ENCODE measurements around the gene PIK3R2. TPM values are rescaled to one million over a fixed set of nuclear protein-coding genes. Genes with fewer than 3 reads are reported as not detected.

Gene PIK3R2
- total and polyA plus RNA-seq, 2 experiments from 2014 or later = 8.5 to 66.6 TPM

- peaks cover 45% of the 10 kb centered on the region for H3K36me3 Mint-ChIP-seq (ENCODE audit: low read depth)
- no peak overlapping the region for H2AFZ ChIP-seq
- no peaks in the 10 kb centered on the region for H3K27me3 ChIP-seq (ENCODE audit: insufficient read depth)
- H3K79me2 ChIP-seq (replicated peaks; ENCODE audit: insufficient read depth) = no peaks in the 10 kb centered on the region
- H3K9me3 Mint-ChIP-seq = no peaks in the 10 kb centered on the region
- TF ChIP-seq, protein P1, sequence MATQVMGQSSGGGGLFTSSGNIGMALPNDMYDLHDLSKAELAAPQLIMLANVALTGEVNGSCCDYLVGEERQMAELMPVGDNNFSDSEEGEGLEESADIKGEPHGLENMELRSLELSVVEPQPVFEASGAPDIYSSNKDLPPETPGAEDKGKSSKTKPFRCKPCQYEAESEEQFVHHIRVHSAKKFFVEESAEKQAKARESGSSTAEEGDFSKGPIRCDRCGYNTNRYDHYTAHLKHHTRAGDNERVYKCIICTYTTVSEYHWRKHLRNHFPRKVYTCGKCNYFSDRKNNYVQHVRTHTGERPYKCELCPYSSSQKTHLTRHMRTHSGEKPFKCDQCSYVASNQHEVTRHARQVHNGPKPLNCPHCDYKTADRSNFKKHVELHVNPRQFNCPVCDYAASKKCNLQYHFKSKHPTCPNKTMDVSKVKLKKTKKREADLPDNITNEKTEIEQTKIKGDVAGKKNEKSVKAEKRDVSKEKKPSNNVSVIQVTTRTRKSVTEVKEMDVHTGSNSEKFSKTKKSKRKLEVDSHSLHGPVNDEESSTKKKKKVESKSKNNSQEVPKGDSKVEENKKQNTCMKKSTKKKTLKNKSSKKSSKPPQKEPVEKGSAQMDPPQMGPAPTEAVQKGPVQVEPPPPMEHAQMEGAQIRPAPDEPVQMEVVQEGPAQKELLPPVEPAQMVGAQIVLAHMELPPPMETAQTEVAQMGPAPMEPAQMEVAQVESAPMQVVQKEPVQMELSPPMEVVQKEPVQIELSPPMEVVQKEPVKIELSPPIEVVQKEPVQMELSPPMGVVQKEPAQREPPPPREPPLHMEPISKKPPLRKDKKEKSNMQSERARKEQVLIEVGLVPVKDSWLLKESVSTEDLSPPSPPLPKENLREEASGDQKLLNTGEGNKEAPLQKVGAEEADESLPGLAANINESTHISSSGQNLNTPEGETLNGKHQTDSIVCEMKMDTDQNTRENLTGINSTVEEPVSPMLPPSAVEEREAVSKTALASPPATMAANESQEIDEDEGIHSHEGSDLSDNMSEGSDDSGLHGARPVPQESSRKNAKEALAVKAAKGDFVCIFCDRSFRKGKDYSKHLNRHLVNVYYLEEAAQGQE (IDR thresholded peaks at IDR 0.05; ENCODE audit: unreplicated experiment) = no peak
- peak; percentile 66 to 84 for TF ChIP-seq CTCF (conservative IDR thresholded peaks at IDR 0.05; ENCODE audit: low read depth in 2 of 2)
- H4K20me1 ChIP-seq (replicated peaks; ENCODE audit: insufficient read depth) = no peaks in the 10 kb centered on the region; the same call in 1 of the 2 replicates
- H3K36me3 ChIP-seq (ENCODE audit: insufficient read depth) = peaks cover 4% of the 10 kb centered on the region; the same call in 1 of the 2 replicates
- ATAC-seq = peak; percentile 96
- H3K4me3 Mint-ChIP-seq = no peak overlapping the region
- no peak overlapping the region for H3K27ac Mint-ChIP-seq
- peak; percentile 78 for DNase-seq (ENCODE audit: low spot score)
- H3K27me3 Mint-ChIP-seq (ENCODE audit: insufficient read depth, low read depth, poor library complexity) = peaks cover 8% of the 10 kb centered on the region
- H3F3A ChIP-seq (replicated peaks; ENCODE audit: low read depth) = peaks cover 8% of the 10 kb centered on the region; the same call in 1 of the 2 replicates
- no peak overlapping the region for H3K27ac ChIP-seq (ENCODE audit: low read depth)
- no peak overlapping the region for H3K4me2 ChIP-seq
- H3K9me2 ChIP-seq (ENCODE audit: insufficient read depth) = no peaks in the 10 kb centered on the region
- H3K4me1 ChIP-seq (ENCODE audit: insufficient read depth) = no peaks in the 10 kb centered on the region
- H3K4me1 Mint-ChIP-seq = no peaks in the 10 kb centered on the region; the same call in none of the 3 replicates
- no peak overlapping the region for H3K4me3 ChIP-seq
Observed at GRCh38 chr19:18167975-18168645, 15.1 kb downstream of the PIK3R2 start.

GRCh38 chr19:18168673-18169381, 15.9 kb downstream of the PIK3R2 start:
- no peak for ATAC-seq
- H3K4me3 ChIP-seq = no peak overlapping the region
- H3K4me1 ChIP-seq (ENCODE audit: insufficient read depth) = no peaks in the 10 kb centered on the region; the same call in 1 of the 2 replicates
- H3K79me2 ChIP-seq (replicated peaks; ENCODE audit: insufficient read depth) = no peaks in the 10 kb centered on the region
- H3K36me3 Mint-ChIP-seq (ENCODE audit: low read depth) = peaks cover 39% of the 10 kb centered on the region
- no peak overlapping the region for H3K4me3 Mint-ChIP-seq
- H3K27me3 ChIP-seq (ENCODE audit: insufficient read depth) = no peaks in the 10 kb centered on the region
- peaks cover 8% of the 10 kb centered on the region for H3K27me3 Mint-ChIP-seq (ENCODE audit: insufficient read depth, low read depth, poor library complexity)
- peaks cover 2% of the 10 kb centered on the region for H3K4me1 Mint-ChIP-seq
- H3K4me2 ChIP-seq = no peak overlapping the region
- H3K27ac ChIP-seq (ENCODE audit: low read depth) = no peak overlapping the region
- no peaks in the 10 kb centered on the region for H3K9me3 Mint-ChIP-seq
- no peak for DNase-seq (ENCODE audit: low spot score)
- H4K20me1 ChIP-seq (replicated peaks; ENCODE audit: insufficient read depth) = no peaks in the 10 kb centered on the region; the same call in 1 of the 2 replicates
- H3K9me2 ChIP-seq (ENCODE audit: insufficient read depth) = no peaks in the 10 kb centered on the region
- H3K36me3 ChIP-seq (ENCODE audit: insufficient read depth) = peaks cover 4% of the 10 kb centered on the region; the same call in 1 of the 2 replicates
- peaks cover 8% of the 10 kb centered on the region; the same call in 1 of the 2 replicates for H3F3A ChIP-seq (replicated peaks; ENCODE audit: low read depth)
- H3K27ac Mint-ChIP-seq = no peak overlapping the region
- H2AFZ ChIP-seq = no peak overlapping the region
- no peak for TF ChIP-seq EZH2phosphoT487 (IDR thresholded peaks at IDR 0.05; ENCODE audit: unreplicated experiment)
- TF ChIP-seq STAT1 (IDR thresholded peaks at IDR 0.05; ENCODE audit: unreplicated experiment) = no peak
- TF ChIP-seq JUNB (IDR thresholded peaks at IDR 0.05; ENCODE audit: unreplicated experiment) = no peak
- TF ChIP-seq NANOG (IDR thresholded peaks at IDR 0.05; ENCODE audit: borderline replicate concordance) = no peak
- TF ChIP-seq EZH2 (IDR thresholded peaks at IDR 0.05; ENCODE audit: low read depth, unreplicated experiment) = no peak
- TF ChIP-seq, protein P2, sequence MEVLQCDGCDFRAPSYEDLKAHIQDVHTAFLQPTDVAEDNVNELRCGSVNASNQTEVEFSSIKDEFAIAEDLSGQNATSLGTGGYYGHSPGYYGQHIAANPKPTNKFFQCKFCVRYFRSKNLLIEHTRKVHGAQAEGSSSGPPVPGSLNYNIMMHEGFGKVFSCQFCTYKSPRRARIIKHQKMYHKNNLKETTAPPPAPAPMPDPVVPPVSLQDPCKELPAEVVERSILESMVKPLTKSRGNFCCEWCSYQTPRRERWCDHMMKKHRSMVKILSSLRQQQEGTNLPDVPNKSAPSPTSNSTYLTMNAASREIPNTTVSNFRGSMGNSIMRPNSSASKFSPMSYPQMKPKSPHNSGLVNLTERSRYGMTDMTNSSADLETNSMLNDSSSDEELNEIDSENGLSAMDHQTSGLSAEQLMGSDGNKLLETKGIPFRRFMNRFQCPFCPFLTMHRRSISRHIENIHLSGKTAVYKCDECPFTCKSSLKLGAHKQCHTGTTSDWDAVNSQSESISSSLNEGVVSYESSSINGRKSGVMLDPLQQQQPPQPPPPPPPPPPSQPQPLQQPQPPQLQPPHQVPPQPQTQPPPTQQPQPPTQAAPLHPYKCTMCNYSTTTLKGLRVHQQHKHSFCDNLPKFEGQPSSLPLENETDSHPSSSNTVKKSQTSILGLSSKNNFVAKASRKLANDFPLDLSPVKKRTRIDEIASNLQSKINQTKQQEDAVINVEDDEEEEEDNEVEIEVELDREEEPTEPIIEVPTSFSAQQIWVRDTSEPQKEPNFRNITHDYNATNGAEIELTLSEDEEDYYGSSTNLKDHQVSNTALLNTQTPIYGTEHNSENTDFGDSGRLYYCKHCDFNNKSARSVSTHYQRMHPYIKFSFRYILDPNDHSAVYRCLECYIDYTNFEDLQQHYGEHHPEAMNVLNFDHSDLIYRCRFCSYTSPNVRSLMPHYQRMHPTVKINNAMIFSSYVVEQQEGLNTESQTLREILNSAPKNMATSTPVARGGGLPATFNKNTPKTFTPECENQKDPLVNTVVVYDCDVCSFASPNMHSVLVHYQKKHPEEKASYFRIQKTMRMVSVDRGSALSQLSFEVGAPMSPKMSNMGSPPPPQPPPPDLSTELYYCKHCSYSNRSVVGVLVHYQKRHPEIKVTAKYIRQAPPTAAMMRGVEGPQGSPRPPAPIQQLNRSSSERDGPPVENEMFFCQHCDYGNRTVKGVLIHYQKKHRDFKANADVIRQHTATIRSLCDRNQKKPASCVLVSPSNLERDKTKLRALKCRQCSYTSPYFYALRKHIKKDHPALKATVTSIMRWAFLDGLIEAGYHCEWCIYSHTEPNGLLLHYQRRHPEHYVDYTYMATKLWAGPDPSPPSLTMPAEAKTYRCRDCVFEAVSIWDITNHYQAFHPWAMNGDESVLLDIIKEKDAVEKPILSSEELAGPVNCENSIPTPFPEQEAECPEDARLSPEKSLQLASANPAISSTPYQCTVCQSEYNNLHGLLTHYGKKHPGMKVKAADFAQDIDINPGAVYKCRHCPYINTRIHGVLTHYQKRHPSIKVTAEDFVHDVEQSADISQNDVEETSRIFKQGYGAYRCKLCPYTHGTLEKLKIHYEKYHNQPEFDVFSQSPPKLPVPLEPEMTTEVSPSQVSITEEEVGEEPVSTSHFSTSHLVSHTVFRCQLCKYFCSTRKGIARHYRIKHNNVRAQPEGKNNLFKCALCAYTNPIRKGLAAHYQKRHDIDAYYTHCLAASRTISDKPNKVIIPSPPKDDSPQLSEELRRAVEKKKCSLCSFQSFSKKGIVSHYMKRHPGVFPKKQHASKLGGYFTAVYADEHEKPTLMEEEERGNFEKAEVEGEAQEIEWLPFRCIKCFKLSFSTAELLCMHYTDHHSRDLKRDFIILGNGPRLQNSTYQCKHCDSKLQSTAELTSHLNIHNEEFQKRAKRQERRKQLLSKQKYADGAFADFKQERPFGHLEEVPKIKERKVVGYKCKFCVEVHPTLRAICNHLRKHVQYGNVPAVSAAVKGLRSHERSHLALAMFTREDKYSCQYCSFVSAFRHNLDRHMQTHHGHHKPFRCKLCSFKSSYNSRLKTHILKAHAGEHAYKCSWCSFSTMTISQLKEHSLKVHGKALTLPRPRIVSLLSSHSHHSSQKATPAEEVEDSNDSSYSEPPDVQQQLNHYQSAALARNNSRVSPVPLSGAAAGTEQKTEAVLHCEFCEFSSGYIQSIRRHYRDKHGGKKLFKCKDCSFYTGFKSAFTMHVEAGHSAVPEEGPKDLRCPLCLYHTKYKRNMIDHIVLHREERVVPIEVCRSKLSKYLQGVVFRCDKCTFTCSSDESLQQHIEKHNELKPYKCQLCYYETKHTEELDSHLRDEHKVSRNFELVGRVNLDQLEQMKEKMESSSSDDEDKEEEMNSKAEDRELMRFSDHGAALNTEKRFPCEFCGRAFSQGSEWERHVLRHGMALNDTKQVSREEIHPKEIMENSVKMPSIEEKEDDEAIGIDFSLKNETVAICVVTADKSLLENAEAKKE (CRISPR knock-in tag; IDR thresholded peaks at IDR 0.05) = no peak

Data from GM23338 (cell line).